GM19463 (cell line): ENCODE results near the gene GALNT2.
A peak's percentile ranks its signal among the peaks of the same experiment; 100 is the strongest.

Source experiments
- ATAC-seq: cut with Tn5 transposase; IDR thresholded peaks from one replicate; pipeline ENCODE4 v1.9.1; 2021; ENCODE audit warnings: mild to moderate bottlenecking, moderate library complexity; ENCODE audit not compliant: unreplicated experiment

GALNT2 gene

DNA sequence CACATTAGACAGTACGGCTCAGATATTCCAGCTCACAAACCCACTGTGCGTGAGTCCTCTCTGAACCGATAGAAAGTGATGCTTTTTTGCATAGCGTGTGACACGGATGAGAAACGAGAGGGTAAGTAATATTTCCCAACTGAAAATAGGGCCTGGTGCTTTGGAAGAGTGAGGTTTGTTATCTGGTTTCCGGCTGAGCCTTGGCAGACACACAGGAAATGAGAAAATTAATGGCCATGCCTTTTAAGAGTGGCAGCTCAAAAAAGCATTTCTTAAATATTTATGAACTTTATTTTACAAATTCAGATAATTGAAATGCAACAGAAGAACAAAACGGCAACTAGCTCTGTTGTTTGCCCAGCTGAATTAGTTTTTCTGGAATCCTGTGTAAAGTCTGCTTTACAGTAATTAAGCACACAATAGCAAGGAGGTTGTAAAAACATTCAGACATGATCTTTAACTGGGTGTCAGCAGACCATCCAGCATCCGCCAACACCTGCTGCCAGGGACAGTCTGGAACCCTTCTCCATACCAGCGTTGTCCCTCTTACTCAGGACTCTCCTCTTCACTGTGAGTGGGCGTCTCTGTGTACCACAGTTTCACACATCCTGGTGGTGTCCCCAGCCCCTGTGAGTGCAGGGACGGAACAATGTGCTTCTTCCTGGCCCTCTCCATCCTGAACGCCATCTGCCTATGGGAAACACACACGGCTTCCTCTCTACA lies 203.7 kb downstream of the GALNT2 start:
- ATAC-seq = peak; percentile 75

GRCh38 chr1:230271300-230272035 lies 204.4 kb downstream of the GALNT2 start:
- ATAC-seq = no peak

DNA sequence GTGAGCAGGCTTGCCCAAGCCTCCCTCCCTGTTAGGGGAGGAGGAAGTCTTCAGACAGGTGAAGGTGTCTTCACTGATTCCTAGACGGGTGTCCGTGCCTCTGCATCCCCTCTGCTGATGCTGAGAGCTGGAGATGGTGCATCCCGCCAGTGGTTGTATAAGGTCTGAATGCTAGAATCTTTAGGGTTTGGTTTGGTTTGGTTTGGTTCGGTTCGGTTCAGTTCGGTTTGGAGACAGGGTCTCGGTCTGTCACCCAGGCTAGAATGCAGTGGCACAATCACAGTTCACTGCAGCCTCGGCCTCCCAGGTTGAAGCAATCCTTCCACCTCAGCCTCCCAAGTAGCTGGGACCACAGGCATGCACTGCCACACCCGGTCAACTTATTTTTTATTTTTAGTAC lies 205.5 kb downstream of the GALNT2 start:
- ATAC-seq = no peak

GRCh38 chr1:230273141-230273710 lies 206.2 kb downstream of the GALNT2 start:
- ATAC-seq = no peak

DNA sequence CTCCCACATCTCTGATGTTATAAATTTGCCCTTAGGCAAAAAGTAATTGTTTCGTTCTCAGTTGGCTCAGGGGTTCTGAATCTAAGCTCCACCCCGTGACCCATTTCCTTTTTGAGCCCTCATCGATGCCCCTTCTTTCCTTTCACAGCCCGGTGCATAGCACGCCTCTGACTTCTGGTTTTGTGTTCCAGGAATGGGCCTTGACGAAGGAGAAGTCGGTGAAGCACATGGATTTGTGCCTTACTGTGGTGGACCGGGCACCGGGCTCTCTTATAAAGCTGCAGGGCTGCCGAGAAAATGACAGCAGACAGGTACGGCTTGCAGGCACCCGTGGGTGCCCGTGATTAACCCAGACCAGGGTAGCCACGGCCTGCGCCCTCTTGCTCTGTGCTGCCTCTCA lies 207.2 kb downstream of the GALNT2 start:
- ATAC-seq = no peak

- no peak for ATAC-seq
These were observed 209.4 kb downstream of the GALNT2 start for GRCh38 chr1:230276401-230276800.

DNA sequence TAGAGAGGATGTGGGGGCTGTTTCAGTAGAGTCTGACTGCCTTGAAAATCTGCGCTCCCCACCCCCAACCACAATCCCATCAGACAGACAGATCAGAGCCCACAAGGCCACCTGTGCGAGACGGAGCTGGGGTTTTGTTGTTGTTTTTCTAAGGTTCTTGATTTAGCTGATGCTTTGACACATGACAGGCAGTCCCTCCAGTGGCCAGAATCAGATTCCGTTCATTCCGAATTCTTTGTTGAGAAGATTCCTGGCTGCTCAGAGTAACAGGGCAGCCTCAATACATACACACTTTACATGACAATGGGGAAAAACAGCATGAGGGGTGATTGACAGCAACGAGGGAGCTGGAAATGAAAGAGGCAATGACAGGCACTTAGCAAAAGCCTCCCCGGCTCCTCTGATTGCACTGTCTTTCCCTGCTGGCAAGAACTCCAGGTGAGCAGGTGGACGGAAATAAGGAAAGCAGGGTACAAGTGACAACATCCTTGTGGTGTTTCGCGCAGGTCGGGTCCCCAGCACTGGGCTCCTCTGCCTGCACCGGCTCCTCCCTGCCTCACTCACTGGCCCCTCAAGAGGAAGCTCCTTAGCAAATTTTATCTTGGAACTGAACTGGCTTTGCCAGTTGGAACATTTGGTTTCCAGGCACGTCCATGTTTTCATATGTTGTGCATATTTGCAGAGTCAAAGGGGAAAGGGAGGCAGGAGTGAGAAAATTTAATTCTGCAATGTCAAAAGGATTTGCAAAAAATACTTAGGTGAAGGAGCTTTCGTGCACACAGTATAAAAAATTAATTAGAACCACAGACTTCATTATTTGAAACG lies 210.4 kb downstream of the GALNT2 start:
- no peak for ATAC-seq

DNA sequence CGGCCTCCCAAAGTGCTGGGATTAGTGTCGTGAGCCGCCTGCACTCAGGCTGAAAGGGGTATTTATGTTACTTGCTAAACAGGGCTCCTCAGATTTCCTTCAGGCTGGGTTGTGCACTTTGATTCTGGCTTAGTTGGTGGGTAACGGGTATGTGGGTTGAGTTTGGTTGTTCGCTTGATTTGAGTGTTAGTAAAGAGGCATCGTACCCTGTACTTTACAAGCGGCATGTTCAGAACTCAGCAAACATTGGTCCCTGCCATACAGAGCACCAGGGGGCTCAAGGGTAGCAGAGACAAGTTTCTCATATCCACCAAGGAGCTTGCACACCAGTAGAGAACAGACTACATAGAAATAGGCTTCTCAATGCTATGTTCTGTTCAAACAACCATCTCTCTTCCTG lies 211.3 kb downstream of the GALNT2 start:
- ATAC-seq = no peak

GRCh38 chr1:230278871-230279582 lies 212.0 kb downstream of the GALNT2 start:
- no peak for ATAC-seq

DNA sequence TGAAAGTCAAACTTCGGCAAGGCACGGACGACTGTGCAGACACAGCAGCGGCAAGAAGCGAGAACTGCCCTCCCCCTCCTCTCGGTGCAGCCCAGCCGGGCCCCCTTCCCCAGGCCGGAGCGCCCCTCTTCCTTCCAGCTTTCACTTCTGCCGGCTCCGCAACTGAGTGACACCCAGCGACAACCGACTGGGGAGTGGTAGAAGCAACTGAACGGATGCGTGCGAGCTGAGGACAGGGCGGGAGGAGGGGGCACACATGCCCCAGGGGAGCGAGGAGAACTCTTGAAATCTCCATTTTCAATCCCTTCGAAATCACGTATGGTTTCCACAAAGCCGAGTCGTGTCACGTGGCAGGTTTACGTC lies 212.5 kb downstream of the GALNT2 start:
- ATAC-seq = no peak

- ATAC-seq = no peak
These were observed 213.2 kb downstream of the GALNT2 start for GRCh38 chr1:230280054-230280795.

DNA sequence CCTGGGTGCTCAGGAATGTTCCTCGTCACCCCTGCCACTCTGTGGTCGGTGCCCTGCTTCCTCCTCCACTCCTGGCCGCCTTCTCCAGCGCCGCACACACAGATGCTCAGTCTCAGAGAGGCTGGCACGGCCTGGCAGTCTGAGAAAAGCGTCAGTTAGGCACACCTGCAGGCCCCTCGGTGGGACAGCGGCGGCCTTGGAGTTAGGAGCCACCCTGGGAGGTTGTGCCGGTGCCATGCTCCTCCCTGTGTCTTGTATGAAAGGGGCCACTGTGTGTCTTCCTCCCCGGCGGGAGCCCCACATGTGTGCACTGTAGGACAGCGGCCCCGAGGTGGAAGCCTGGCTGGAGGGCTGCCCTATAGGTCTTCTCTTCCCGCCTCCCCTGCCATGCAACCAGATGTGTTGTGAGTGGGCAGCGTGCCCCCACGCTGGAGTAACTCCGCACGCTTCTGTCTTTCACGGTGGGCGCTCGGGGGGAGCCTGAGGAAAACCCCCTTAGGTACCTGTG lies 213.9 kb downstream of the GALNT2 start:
- no peak for ATAC-seq

DNA sequence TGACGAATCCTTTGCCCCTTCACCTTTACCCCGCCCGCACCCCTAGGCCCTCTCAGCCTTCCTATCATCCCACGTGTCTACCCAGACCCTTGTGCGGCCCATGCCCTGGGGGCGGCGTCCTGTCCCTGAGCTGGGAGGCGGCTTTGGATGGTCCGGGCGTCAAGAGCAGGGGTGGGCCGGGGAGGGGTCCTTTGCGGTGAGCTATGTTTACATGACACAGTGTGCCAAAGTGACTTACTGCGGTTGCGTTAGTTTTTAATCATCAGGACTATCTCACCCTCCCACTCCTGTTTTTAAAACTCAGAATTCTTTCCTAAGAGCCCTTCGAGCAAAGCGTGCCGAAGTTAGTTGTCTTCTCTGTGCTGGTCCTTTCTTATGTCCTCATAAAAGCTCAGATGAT lies 214.5 kb downstream of the GALNT2 start:
- ATAC-seq = no peak

DNA sequence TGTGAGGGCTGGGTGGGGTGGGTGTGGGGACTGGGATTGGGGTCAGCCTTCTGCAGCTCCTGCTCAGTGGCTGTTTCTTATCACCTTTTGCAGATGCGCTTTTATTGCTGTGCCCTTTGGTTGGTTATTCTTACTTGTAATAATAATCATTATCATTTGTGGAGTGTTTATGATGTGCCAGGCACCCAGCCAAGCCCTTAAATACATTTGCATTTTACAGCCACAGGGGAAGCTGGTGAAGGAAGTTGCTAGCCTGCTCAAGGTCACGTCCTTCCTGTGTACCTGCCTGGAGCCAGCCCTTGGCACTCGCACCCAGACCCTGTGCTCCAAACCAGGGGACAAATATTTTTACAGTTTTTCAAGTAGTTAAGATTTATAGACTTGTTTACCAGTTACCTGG lies 215.1 kb downstream of the GALNT2 start:
- no peak for ATAC-seq

- ATAC-seq = no peak
These were observed 216.6 kb downstream of the GALNT2 start for GRCh38 chr1:230283678-230284077.

- ATAC-seq = no peak
These were observed 217.9 kb downstream of the GALNT2 start for GRCh38 chr1:230284891-230285290.

- ATAC-seq = no peak
These were observed 218.3 kb downstream of the GALNT2 start for GRCh38 chr1:230285351-230285750.

GRCh38 chr1:230286166-230286889 lies 219.3 kb downstream of the GALNT2 start:
- no peak for ATAC-seq

DNA sequence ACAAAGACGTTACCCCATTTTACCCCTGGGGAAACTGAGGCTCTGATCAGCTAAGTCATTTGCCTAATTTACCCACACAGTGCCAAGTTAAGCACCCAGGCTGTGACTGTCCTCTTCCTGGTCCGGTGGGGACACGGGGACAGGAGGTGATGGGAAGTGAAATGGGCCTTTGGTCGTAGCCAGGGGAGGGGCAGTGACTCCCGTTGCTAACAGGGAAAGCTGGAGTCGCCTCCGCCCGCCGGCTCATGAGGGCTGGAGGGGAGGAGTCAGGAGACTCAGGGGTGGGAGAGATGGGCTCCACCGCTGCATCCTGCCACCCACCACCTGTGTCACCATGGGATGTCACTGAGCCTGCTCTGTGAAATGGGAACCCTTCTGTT lies 219.8 kb downstream of the GALNT2 start:
- ATAC-seq = no peak
